GOT3 (cell line): Measurements from ENCODE around the gene DPH2.

Source experiments
- DNase-seq: peaks from one replicate; lab custom pipeline; 2025; ENCODE audit warnings: mixed read lengths; lab: John Stamatoyannopoulos, UW

DPH2 gene, protein sequence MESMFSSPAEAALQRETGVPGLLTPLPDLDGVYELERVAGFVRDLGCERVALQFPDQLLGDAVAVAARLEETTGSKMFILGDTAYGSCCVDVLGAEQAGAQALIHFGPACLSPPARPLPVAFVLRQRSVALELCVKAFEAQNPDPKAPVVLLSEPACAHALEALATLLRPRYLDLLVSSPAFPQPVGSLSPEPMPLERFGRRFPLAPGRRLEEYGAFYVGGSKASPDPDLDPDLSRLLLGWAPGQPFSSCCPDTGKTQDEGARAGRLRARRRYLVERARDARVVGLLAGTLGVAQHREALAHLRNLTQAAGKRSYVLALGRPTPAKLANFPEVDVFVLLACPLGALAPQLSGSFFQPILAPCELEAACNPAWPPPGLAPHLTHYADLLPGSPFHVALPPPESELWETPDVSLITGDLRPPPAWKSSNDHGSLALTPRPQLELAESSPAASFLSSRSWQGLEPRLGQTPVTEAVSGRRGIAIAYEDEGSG

GRCh38 chr1:43969746-43970466 lies at the start of gene DPH2:
DPH2 (plus strand) TSS chr1:43970010; CDS start chr1:43970176, 166 bp downstream.
- DNase-seq, result peak; percentile 76

- no peak for DNase-seq
Measured at GRCh38 chr1:43921022-43921421, 48.8 kb upstream of the DPH2 start.

DNA sequence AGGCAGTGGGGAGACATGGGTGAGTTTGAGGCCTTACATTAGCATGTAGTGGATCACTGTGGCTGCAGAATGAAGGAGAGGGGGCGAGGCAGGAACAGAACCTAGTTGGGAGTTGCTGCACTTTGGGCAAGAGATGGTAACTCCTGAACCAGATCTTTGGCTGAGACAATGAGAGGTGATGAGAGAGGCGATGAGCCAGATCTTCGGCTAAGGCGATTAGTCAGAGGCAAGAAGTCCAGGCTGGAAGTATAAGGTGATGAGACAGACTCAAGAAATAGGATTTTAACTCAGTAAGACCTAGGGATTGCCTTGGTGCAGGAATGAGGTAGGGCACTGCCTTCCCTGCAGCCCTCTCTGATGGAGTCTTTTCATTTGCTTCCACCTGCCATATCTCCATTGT lies 45.3 kb upstream of the DPH2 start:
- no peak for DNase-seq

DNA sequence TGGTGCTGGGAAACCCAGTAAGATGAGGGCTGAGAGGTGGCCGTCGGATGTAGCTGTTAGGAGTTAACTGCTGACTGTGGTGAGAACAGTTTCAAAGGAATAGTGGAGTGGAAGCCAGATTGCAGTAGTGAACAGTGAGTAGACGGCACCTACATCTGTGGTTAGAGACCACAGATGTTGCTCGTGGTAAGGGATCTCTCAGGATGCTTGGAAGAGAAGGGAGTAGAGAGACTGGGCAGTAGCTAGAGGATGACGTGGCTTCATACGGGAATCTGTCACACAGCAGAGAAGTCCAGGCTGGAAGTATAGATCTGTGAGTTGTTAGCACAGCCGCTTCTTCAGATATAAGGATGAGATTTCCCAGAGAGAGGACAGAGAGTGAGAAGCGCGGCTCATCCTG lies 44.0 kb upstream of the DPH2 start:
- no peak for DNase-seq

DNA sequence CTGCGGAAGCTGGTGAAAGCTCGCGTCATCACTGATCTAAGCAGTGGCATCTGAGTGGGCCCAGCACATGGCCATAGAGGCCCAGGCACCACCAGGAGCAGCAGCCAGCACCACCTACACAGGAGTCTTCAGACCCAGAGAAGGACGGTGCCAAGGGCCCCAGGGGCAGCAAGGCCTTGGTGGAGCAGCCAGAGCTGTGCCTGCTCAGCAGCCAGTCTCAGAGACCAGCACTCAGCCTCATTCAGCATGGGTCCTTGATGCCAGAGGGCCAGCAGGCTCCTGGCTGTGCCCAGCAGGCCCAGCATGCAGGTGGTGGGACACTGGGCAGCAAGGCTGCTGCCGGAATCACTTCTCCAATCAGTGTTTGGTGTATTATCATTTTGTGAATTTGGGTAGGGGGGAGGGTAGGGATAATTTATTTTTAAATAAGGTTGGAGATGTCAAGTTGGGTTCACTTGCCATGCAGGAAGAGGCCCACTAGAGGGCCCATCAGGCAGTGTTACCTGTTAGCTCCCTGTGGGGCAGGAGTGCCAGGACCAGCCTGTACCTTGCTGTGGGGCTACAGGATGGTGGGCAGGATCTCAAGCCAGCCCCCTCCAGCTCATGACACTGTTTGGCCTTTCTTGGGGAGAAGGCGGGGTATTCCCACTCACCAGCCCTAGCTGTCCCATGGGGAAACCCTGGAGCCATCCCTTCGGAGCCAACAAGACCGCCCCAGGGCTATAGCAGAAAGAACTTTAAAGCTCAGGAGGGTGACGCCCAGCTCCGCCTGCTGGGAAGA lies 39.5 kb upstream of the DPH2 start:
- DNase-seq, result no peak

GRCh38 chr1:43930949-43931275 lies 38.9 kb upstream of the DPH2 start:
- no peak for DNase-seq

GRCh38 chr1:43931711-43932660 lies 37.8 kb upstream of the DPH2 start:
- no peak for DNase-seq

DNA sequence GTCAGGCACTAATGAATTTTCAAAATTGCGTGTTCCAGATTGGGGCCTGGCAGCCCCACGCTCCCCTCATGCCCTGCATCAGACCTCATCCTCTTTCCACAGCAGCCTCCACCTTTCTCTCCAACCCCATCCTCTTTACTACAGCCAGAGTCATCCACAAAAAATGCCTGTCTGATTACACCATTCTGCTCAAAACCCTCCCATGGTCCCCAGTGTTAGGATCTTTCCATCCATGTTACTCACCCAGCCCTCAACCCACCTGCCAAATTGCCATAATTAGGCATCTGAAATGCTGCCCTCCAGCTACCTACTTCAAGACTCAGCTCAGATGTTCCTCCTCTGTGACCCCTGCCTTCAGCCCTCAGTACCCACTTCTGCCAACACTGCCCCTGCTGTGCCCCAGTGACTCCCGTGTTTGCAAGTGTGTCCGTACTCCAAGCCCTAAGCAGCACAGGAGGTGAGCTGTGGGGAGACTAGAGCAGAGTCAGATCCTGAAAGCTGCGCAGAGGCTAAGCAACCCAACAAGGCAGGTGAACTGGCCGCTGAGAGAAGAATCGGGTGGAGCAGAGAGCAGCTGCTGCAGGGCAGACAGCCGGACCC lies 36.9 kb upstream of the DPH2 start:
- no peak for DNase-seq

- no peak for DNase-seq
Measured at GRCh38 chr1:43933386-43934100, 36.3 kb upstream of the DPH2 start, which contains the start of gene ARTN. ARTN (plus strand) TSS chr1:43933801; CDS start chr1:43935657, 1,856 bp downstream.

DNA sequence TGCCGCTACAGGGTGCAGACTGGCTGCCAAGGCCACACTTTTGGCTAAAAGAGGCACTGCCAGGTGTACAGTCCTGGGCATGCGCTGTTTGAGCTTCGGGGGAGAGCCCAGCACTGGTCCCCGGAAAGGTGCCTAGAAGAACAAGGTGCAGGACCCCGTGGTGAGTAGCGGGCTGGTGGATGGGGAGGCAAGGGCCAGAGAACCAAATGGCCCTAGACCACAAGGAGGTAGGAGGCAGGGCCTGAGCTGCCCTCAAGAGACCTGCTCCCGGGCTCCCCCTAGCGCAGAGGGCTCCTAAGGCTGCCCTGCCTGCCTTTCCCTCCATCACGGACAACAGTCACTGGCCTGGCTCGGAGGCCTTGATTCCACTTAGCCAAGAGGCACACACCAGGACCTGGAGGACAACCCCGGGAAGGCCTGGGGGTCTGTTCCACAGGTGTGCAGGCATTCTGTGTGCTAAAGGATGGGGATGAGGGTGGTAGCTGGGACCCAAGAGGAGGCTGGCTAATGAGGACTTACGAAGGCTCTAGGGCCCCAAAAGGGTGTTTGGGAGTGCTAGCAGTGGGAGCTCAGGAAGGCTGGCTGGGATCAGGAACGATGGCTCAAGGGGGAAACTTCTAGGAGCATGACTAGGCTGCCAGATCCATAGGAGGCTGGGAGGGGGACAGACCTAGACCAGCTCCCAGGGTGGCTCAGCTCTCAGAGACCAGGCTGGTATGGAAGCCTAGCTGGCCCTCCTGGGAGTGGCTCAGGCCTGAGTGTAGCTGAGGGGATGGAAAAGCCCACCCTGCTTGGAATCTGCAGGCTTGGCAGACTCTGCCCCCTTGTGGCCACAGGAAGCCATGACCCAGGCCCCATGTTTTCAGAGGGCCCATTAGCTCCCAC lies 35.5 kb upstream of the DPH2 start:
- no peak for DNase-seq

DNA sequence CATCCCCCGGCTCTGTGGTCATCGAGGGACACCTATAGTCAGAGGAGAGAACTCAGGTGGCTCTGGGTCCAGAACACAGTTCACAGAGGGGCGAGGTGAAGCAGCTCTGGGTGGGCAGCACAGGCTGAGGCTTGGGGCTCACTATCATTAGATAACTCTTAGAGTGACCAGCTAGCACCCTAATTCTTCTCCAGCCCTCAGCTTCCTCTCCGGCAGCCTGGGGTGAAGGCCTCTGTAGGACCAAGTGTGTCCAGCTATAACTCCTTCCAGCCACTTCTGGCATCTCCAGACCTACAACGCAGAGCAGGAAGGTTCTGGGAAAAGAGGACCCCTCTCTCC lies 34.9 kb upstream of the DPH2 start:
- no peak for DNase-seq

- no peak for DNase-seq
Measured at GRCh38 chr1:43935711-43936427, 33.9 kb upstream of the DPH2 start.

DNA sequence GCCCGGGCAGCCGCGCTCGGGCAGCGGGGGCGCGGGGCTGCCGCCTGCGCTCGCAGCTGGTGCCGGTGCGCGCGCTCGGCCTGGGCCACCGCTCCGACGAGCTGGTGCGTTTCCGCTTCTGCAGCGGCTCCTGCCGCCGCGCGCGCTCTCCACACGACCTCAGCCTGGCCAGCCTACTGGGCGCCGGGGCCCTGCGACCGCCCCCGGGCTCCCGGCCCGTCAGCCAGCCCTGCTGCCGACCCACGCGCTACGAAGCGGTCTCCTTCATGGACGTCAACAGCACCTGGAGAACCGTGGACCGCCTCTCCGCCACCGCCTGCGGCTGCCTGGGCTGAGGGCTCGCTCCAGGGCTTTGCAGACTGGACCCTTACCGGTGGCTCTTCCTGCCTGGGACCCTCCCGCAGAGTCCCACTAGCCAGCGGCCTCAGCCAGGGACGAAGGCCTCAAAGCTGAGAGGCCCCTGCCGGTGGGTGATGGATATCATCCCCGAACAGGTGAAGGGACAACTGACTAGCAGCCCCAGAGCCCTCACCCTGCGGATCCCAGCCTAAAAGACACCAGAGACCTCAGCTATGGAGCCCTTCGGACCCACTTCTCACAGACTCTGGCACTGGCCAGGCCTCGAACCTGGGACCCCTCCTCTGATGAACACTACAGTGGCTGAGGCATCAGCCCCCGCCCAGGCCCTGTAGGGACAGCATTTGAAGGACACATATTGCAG lies 33.2 kb upstream of the DPH2 start:
- DNase-seq, result no peak

DNA sequence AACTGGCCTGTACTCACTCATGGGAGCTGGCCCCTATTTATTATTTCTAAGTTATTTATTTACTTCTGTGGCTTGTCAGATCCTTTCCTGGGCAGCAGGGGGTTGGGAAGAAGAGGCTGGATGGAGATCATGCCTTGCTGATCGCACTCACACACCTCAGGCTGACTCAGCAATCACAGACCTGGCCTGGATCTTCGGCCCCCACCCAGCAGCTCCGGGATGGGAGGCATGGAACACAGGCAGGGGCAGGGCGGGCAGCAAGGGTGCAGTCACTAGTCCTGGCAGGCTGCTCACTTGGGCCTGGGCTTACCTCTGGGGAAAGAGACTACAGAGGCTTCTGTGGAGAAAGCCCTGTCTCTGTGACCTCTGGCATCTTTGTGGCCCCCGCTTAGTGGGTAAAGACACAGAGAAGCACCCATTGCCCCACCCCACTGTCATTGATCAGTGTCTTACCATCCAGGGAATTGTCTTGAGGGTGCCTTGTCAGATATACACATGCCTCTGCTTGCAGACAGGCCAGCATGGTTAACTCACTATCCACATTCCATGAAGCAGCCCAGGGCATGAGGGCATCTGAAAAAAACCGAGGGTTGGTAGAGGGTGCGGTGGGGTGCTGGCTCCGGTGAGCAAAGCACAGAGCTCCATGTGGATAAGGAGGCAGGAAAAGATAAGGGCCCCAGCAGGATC lies 32.5 kb upstream of the DPH2 start:
- DNase-seq, result no peak

DNA sequence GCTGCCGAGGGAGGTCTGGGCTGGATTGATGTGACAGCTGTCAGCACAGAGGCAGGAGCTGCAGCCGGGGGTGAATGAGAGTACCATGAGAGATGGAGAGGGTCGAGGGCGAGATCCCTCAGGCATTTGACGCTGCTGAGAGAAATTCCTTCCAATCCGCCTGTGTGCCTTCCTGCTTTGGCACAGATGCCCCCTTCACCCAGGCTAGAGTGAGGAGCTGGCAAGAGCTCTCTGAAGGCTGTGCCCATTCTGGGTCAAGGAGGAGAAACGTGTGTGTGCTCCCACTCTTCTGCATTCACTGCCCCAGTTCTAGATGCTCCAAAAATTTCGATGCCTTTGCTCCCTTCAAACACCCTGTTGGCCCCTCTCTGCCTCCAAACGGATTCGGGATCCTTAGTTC lies 31.4 kb upstream of the DPH2 start:
- no peak for DNase-seq

DNA sequence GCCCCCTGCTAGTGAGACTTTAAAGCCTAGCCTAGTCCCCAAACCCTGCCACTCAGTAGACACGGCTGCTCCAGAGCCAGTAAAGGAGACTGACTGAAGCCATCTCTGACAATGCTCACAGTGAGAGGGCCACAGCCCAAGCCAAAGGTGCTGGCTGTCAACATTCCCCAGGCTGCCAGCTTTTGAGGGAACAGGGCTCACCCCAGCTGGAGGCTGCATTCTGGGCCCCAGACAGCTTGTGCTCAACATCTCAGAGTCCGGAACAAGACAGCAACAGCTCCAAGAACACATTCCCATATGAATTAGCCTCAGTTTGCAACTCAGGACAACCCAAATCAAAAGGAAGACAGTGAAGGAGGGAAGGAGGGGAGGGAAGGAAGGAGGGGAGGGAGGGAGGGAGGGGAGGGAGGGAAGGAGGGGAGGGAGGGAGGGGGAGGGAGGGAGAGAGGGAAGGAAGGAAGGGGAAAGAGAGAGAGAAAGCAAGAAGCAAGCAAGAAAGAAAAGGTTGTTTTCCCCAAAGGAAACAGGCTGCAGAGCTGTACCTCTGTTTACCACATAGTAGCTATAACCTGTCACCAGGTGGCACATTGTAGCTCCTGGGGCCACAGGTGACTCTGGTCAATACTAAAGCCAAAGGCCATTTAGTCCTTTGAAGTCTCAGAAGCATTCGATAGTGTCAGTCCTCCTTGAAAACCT lies 30.8 kb upstream of the DPH2 start:
- no peak for DNase-seq

GRCh38 chr1:43942411-43942810 lies 27.4 kb upstream of the DPH2 start:
- DNase-seq, result no peak
